GM23248 (cell line): ENCODE data around the gene ACVR1B.

ENCODE experiments used
- EZH2 ChIP-seq: fragments of 200-600 bp; sonication (generic); IDR thresholded peaks from 2 replicates; pipeline ENCODE4 v1.6.1; 2018; ENCODE audit warnings: antibody characterized with exemption, mild to moderate bottlenecking; ENCODE audit not compliant: insufficient read depth, poor library complexity, severe bottlenecking
- EZH2phosphoT487 ChIP-seq: fragments of 200-600 bp; sonication (generic); IDR thresholded peaks from 2 replicates; pipeline ENCODE4 v1.6.1; 2018; ENCODE audit warnings: antibody characterized with exemption, moderate library complexity, mild to moderate bottlenecking, low read depth; ENCODE audit not compliant: insufficient read depth

GRCh38 chr12:52019113-52019770 is 67.7 kb downstream of the ACVR1B start:
- TF ChIP-seq EZH2 (no peak), EZH2phosphoT487 (no peak)
